Stimulated activated CD8-positive, alpha-beta memory T cell treated with anti-CD3 and anti-CD28 coated beads, Interleukin-15, amount 100 ng/mL, for 48 hours (primary cell): Measurements from ENCODE around the gene GABBR1.

Experiments used
- DNase-seq, 2 donors: peaks; one replicate each; pipeline ENCODE4 v3.0.0-alpha.2; 2020; ENCODE audit warnings: low read depth in 2 of 2

Gene GABBR1

GRCh38 chr6:29566856-29567255 is 66.1 kb downstream of the GABBR1 start:
- no peak for DNase-seq

DNA sequence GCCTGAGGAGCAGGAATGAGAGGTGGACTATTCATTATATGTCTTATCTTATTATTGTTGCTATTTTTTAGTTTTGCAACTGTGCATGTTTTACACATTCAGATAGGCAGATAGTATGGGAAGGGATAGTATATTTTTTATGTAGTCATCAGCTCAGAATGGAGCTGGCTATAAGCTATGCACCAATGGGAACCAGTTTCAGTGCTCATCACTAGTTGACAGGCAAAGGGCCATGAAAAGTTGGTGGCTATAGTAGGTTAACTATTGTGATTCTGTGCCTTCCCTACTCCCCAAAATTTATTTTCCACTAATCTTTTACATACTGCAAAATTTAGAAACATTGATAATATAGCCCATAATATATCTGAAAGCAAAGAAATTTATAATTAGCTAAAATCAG is 68.1 kb downstream of the GABBR1 start:
- DNase-seq = no peak

GRCh38 chr6:29563435-29563965 is 69.5 kb downstream of the GABBR1 start:
- DNase-seq = no peak

GRCh38 chr6:29561606-29562181 is 71.3 kb downstream of the GABBR1 start:
- DNase-seq = no peak

- no peak for DNase-seq
These were observed 71.9 kb downstream of the GABBR1 start for GRCh38 chr6:29561091-29561490.

DNA sequence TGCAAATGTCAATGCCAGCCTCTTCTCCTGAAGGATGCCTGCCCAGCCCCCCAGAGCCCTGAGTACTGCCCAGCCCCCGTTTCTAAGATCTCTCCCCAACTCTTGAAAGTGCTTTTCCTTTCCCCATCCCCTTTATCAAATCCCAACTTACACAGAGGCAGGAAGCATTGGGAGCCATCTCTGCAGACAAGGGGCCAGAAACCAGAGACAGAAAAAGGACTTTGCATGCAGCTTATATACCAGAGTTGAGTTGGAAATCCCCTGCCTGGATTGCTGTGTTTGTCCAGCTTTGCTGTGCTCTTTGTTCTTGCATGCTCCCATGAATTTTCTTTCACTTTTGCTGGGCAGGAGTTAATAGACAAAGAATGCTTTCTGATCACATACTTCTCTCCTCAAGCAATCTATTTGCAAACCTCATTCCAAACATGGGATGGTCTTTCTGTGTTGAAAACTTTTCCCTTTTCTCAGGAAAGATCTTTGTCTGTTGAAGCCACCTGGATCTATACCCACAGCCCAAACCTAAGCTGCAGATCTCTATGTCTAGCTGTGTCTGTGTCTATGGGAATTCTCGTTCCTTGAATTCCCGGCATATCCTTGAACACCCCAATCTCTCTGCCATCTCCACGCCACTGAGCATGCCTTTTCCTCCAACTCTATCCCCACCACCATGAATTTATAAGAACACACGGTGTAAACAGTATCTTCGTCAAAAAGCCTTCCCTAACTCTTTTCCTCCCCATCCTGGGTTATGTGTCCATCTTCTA is 73.3 kb downstream of the GABBR1 start, which contains the start of gene UBD:
Gene UBD, minus strand, starts transcription at position 209 of the 764 bp plus-strand sequence. Its CDS starts 31 bp downstream, at position 178.
- DNase-seq = no peak

GRCh38 chr6:29558439-29559079 is 74.4 kb downstream of the GABBR1 start:
- no peak for DNase-seq

DNA sequence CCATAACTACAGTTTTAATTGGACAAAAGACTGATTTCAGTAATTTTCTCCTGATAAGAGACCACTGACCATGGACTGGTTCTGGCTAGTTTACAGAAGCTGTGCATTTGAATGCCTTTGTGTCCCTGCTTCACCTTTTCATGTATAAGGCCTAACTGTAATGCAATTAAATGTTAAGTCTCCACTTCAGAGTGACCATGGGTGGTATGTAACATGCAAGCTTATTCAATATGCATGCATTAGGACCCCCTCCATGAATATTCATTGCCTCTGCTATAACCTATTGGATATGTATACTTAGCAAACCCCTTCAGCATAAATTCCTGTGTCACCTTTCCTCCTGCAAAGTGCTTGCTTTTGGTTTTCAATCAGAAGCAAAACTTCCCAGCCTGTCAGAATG is 75.7 kb downstream of the GABBR1 start:
- no peak for DNase-seq

GRCh38 chr6:29554764-29555163 is 78.2 kb downstream of the GABBR1 start:
- no peak for DNase-seq

- DNase-seq = peak in 1 of 2 donors; percentile 6
These were observed 79.5 kb downstream of the GABBR1 start for GRCh38 chr6:29553268-29554057.

DNA sequence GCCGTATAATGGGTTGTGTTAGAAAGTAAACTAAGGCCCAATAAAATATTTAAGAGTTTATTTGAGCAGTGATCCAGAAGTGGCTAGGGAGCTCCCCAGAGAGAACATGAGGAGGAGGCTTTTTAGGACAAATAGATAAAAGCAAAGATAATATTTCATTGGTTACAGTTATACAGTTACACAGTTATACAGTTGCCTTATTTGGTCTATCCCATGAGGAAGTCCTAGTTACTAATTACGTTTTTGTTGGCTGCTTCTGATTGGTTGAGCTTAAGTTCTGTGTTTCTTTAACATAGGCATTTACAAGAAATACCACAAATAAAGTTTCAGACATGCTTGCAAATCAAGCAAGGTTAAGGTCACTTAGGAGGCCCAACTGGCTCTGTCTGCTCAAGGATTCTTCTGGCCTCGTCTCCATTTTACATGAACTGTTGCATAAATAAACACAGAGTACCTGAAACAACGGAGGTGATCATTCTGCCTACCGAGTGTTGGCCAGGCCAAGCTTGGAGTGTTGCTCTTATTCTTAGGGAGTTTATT is 80.4 kb downstream of the GABBR1 start:
- no peak for DNase-seq

GRCh38 chr6:29547573-29547972 is 85.4 kb downstream of the GABBR1 start:
- DNase-seq = no peak

- no peak for DNase-seq
These were observed 95.1 kb downstream of the GABBR1 start for GRCh38 chr6:29537714-29538403.

DNA sequence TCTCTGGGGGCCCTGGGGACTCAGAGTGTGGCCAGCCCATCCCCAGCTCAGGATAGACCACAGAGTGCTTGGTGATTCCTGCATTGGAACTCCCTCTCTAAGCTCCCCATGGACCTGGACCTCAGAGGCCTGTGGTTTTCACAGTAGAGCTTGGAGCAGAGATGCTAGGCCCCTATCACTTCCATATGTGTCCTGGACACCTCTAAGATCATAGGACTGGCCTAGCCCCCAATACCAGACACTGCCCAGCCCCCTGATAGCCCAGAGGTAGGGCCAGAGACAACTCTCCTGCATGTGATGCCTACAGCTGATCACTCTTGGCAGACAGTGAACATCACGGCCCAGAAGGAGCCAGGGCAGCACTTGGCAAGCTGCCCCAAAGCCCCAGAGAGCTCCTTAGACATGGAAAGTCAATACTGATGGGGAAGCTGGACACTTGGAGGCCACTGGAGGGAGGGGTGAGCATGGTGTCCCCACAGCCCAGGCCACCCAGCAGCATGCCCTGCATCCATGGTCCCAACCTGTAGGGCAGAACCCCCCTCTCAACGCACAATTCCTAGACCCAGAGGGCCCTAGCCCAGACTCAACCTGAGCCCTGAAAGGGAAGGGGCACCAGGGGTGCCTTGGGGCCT is 100.5 kb downstream of the GABBR1 start:
- no peak for DNase-seq

GRCh38 chr6:29531668-29532067 is 101.3 kb downstream of the GABBR1 start:
- no peak for DNase-seq

DNA sequence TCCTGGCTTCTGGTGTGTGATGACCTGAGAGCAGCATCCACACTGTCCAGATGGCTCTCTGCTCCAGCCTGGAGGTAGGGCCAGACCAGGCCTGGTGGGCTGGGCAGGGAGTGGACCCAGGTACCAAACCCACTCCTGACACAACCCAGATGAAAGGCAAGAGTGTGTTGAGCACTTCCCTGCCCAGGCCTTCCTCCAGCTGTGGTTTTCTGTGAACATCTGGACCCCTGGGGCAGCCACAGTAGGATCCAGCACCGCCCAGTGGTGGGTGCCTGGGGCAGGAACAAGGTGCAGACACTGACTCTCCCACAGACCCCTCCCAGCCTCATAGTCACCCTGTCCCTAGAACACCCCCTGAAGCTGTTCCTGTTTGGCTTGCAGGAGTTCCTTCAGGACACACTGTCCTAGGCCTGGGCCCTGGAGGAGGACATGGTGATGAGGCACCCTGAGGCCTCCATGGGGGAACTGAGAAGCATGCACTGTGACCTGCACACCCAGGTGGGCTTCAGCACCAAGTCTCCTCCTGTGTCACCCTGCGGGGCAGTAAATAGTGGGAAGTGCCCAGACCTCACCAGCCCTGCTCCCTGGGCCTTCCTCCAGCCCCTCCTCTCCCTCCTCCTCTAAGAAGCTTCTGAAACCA is 102.2 kb downstream of the GABBR1 start:
- no peak for DNase-seq

GRCh38 chr6:29529956-29530355 is 103.0 kb downstream of the GABBR1 start:
- DNase-seq = no peak

DNA sequence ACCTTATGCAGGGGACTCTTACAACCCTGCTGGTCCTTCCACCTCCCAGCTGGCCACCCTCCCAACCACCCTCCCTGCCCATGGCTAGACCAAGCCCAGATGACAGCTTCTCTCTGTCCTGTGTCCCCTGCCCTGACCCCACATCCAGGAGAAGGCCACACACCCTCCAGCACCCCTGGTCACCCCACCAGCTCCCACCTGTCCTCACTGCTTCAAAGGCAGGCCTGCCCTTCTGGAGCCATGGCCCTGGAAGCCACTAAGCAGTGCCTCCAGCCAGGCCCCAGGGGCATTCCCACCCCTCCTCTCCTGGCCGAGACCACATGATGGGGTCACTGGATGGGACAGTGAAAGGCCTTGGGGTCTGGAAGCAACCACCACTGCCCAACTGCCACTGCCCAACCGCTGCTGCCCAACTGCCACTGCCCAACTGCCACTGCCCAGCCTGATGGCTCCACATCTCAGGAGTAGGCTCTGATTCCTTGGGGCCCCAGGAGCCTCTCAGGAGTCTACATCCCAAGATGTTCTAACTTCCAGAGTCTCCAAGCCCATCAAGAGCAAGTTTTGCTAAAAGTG is 103.9 kb downstream of the GABBR1 start:
- no peak for DNase-seq

GRCh38 chr6:29528300-29528931 is 104.6 kb downstream of the GABBR1 start:
- no peak for DNase-seq
